Stimulated activated CD4-positive, alpha-beta T cell treated with anti-CD3 and anti-CD28 coated beads, Interleukin-2, amount 100 ng/mL, for 24 hours (primary cell): ENCODE results near the gene VPS37B.
"Not testable (repeated sequence)": the region's sequence is repeated elsewhere in the genome, so short reads cannot be mapped to it uniquely, and the experiment has no call there.

Source experiments
- DNase-seq, 2 donors: peaks; one replicate each; pipeline ENCODE4 v3.0.0-alpha.2; 2020

VPS37B gene

GRCh38 chr12:122905258-122905657 is 9.3 kb upstream of the VPS37B start:
- DNase-seq, result not testable (repeated sequence)

GRCh38 chr12:122903693-122904034 is 7.7 kb upstream of the VPS37B start:
- DNase-seq, result no peak

- DNase-seq, result no peak
Measured at GRCh38 chr12:122902854-122903692, 7.1 kb upstream of the VPS37B start.

- no peak for DNase-seq
Measured at GRCh38 chr12:122899887-122900286, 4.0 kb upstream of the VPS37B start.

GRCh38 chr12:122896662-122897061 is 738 bp upstream of the VPS37B start:
- DNase-seq, result no peak

GRCh38 chr12:122895320-122895703 is 612 bp downstream of the VPS37B start:
- DNase-seq, result no peak

GRCh38 chr12:122894193-122895121 is 1.5 kb downstream of the VPS37B start:
- DNase-seq, result no peak

GRCh38 chr12:122893208-122894153 is 2.4 kb downstream of the VPS37B start:
- no peak for DNase-seq

- DNase-seq, result not testable (repeated sequence)
Measured at GRCh38 chr12:122892724-122893123, 3.2 kb downstream of the VPS37B start.

GRCh38 chr12:122891661-122892525 is 4.0 kb downstream of the VPS37B start:
- no peak for DNase-seq

- DNase-seq, result no peak
Measured at GRCh38 chr12:122889761-122890520, 6.0 kb downstream of the VPS37B start.

GRCh38 chr12:122888232-122888752 is 7.6 kb downstream of the VPS37B start:
- DNase-seq, result no peak

GRCh38 chr12:122887819-122888212 is 8.1 kb downstream of the VPS37B start:
- no peak for DNase-seq

GRCh38 chr12:122886851-122887818 is 8.8 kb downstream of the VPS37B start:
- peak; percentile 49 to 55 for DNase-seq

- no peak for DNase-seq
Measured at GRCh38 chr12:122886161-122886560, 9.8 kb downstream of the VPS37B start.

- DNase-seq, result no peak
Measured at GRCh38 chr12:122884860-122885259, 11.1 kb downstream of the VPS37B start.

- no peak for DNase-seq
Measured at GRCh38 chr12:122884091-122884826, 11.7 kb downstream of the VPS37B start.

- DNase-seq, result no peak
Measured at GRCh38 chr12:122882908-122883558, 12.9 kb downstream of the VPS37B start.
